T-cell (primary cell): ENCODE results near the gene KCTD19. TPM values are rescaled to one million over a fixed set of nuclear protein-coding genes. Genes with fewer than 3 reads are reported as not detected.

Experiments used
- ATAC-seq, 4 experiments: fragments of 200-7000 bp in 3 of 4; fragments of 150-1000 bp in 1 of 4; cut with Tn5 transposase; replicated peaks in 1 of 4; 1 replicate in 3 of 4; 2 replicates in 1 of 4; pipeline ENCODE4 v1.10.0; 2021; ENCODE audit warnings: moderate library complexity in 3 of 4, mild to moderate bottlenecking in 2 of 4, moderate number of reproducible peaks in 1 of 4
- CTCF ChIA-PET, 2 donors: fragments of 300-600 bp; sonication (Branson Sonifier 250); formaldehyde crosslinking; loops; one replicate each; lab custom pipeline; 2022; ENCODE audit warnings: antibody characterized with exemption in 2 of 2; lab: Charles Lee
- POLR2A ChIA-PET, 2 donors: fragments of 300-600 bp; sonication (Branson Sonifier 250); formaldehyde crosslinking; loops; one replicate each; lab custom pipeline; 2022; ENCODE audit warnings: antibody characterized with exemption in 2 of 2; lab: Charles Lee
- DNase-seq, 35 experiments: peaks; one replicate each; pipeline versions ENCODE4 v3.0.0 to v3.0.0-alpha.2; 2013 to 2023
- H3K27ac ChIP-seq: one replicate; pipeline ENCODE4 v1.5.1; 2013; ENCODE audit warnings: low read length
- H3K27me3 ChIP-seq, 2 experiments: replicated peaks in 1 of 2; 1 replicate in 1 of 2; 2 replicates in 1 of 2; pipeline versions ENCODE4 v1.6.1 to v1.7.0; 2013; ENCODE audit warnings: low read length in 1 of 2, mixed read lengths in 1 of 2; ENCODE audit not compliant: control insufficient read depth in 2 of 2, insufficient read depth in 2 of 2; ENCODE audit errors: extremely low read depth in 1 of 2
- H3K36me3 ChIP-seq, 2 donors: 1 replicate in 1 of 2; 2 replicates in 1 of 2; pipeline versions ENCODE4 v1.6.1 to v1.7.0; 2013; ENCODE audit warnings: low read length in 1 of 2; ENCODE audit not compliant: control insufficient read depth in 2 of 2, insufficient read depth in 1 of 2; ENCODE audit errors: extremely low read depth in 1 of 2
- H3K4me1 ChIP-seq, 2 experiments: 1 replicate in 1 of 2; 2 replicates in 1 of 2; pipeline versions ENCODE4 v1.6.1 to v1.7.0; 2013; ENCODE audit warnings: low read length in 2 of 2, mixed read lengths in 1 of 2; ENCODE audit not compliant: insufficient read depth in 2 of 2, control insufficient read depth in 1 of 2; ENCODE audit errors: extremely low read depth in 1 of 2
- H3K4me3 ChIP-seq, 2 donors: 1 replicate in 1 of 2; 2 replicates in 1 of 2; pipeline versions ENCODE4 v1.5.1 to v1.7.0; 2013; ENCODE audit warnings: mild to moderate bottlenecking in 2 of 2, low read length in 1 of 2, moderate library complexity in 1 of 2; ENCODE audit not compliant: control insufficient read depth in 1 of 2; ENCODE audit errors: extremely low read depth in 1 of 2
- H3K9me3 ChIP-seq: 2 replicates; pipeline ENCODE4 v1.7.0; 2013
- H3K27ac Mint-ChIP-seq, 2 donors: one replicate each; pipeline ENCODE4 v1.8.0; 2020 to 2021; ENCODE audit warnings: mild to moderate bottlenecking in 2 of 2, mixed read lengths in 2 of 2
- H3K27me3 Mint-ChIP-seq, 2 donors: one replicate each; pipeline ENCODE4 v1.8.0; 2021 to 2022; ENCODE audit warnings: mixed read lengths in 2 of 2
- H3K36me3 Mint-ChIP-seq: one replicate; pipeline ENCODE4 v1.8.0; 2021; ENCODE audit warnings: mixed read lengths
- H3K4me1 Mint-ChIP-seq, 3 donors: one replicate each; pipeline ENCODE4 v1.8.0; 2020 to 2022; ENCODE audit warnings: mixed read lengths in 3 of 3, mild to moderate bottlenecking in 1 of 3
- H3K4me3 Mint-ChIP-seq, 3 donors: one replicate each; pipeline ENCODE4 v1.8.0; 2020 to 2022; ENCODE audit warnings: mild to moderate bottlenecking in 3 of 3, mixed read lengths in 3 of 3, moderate library complexity in 3 of 3
- H3K9me3 Mint-ChIP-seq, 3 donors: one replicate each; pipeline ENCODE4 v1.8.0; 2020 to 2022; ENCODE audit warnings: mixed read lengths in 3 of 3
- WGBS: methylation state at CpG from one replicate; pipeline ENCODE4 v1.1.5; 2013; ENCODE audit warnings: missing lambda C conversion rate; ENCODE audit not compliant: insufficient coverage; 5-methylcytosine and 5-hydroxymethylcytosine counted together
- total RNA-seq, 35 experiments: library from RNA in 6 of 35; stranded (reverse) in 6 of 35; fragments of 120-200 nt in 1 of 35; gene quantifications; one replicate each; pipeline versions ENCODE4 v1.2.1 to v1.2.4 and lab custom pipeline; 2013 to 2026

KCTD19 gene
- total RNA-seq, 5 donors from 2014 or later (not counting 1 experiment from before 2014, with no cell fraction given): not detected

- Mint-ChIP-seq H3K4me1 (peaks cover 0 to 10% (median 3%) of the 10 kb centered on the region in 3 donors), H3K27ac (no peak overlapping the region), H3K4me3 (no peak overlapping the region), H3K36me3 (no peaks in the 10 kb centered on the region), H3K9me3 (no peaks in the 10 kb centered on the region), H3K27me3 (peaks cover 4% of the 10 kb centered on the region in 2 donors)
- Histone ChIP-seq H3K9me3 (no peaks in the 10 kb centered on the region), H3K4me3 (no peak overlapping the region), H3K4me1 (no peaks in the 10 kb centered on the region), H3K27me3 (peaks cover 0 to 10% of the 10 kb centered on the region in 2 experiments), H3K27ac (no peak overlapping the region), H3K36me3 (no peaks in the 10 kb centered on the region)
- DNase-seq (no peak), ATAC-seq (no peak)
- ChIA-PET CTCF (no interaction called here), POLR2A (no interaction called here)
Measured at GRCh38 chr16:67312719-67313118, 13.8 kb downstream of the KCTD19 start.

- no peak overlapping the region for H3K4me3 ChIP-seq
- no peaks in the 10 kb centered on the region for H3K36me3 ChIP-seq
- H3K27me3 ChIP-seq: peaks cover 0 to 6% of the 10 kb centered on the region in 2 experiments
- H3K4me1 ChIP-seq: no peaks in the 10 kb centered on the region
- ChIA-PET POLR2A (no interaction called here), CTCF (no interaction called here)
- Mint-ChIP-seq H3K36me3 (no peaks in the 10 kb centered on the region), H3K4me1 (peaks cover 0 to 10% (median 3%) of the 10 kb centered on the region in 3 donors), H3K9me3 (no peaks in the 10 kb centered on the region), H3K4me3 (no peak overlapping the region), H3K27ac (no peak overlapping the region), H3K27me3 (peaks cover 4% of the 10 kb centered on the region in 2 donors)
- ATAC-seq: peak; percentile 43 to 53 (median 49)
- no peaks in the 10 kb centered on the region for H3K9me3 ChIP-seq
- WGBS: 28% methylated on average over 2 of the region's 5 CpGs
- H3K27ac ChIP-seq: no peak overlapping the region
- peak in 2 of 35 experiments; percentile 9 to 16 for DNase-seq
Measured at GRCh38 chr16:67311607-67312488, 14.7 kb downstream of the KCTD19 start.

DNA sequence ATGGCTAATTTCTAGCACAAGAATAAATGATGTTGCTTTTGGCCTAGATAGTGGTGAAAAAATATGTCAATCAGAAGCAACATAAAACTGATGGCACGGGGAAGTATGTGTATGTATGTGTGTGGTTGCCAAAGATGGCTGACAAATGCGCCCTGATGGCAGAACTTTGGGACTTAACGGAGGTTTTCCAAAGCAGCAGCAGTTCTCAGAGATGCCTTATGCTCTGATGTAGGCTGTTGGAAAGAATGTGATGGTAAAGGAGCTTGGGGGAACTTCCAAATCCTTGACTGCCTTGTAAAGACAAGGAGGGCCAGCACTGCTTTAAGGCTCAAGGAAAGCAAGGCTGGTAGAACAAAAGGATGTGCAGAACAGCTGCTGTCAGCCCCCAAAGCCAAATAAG is 16.0 kb downstream of the KCTD19 start:
- H3K27ac Mint-ChIP-seq: no peak overlapping the region
- ATAC-seq (no peak), DNase-seq (no peak)
- Histone ChIP-seq H3K9me3 (no peaks in the 10 kb centered on the region), H3K4me3 (no peak overlapping the region), H3K27me3 (no peaks in the 10 kb centered on the region), H3K27ac (no peak overlapping the region), H3K4me1 (no peaks in the 10 kb centered on the region), H3K36me3 (no peaks in the 10 kb centered on the region)
- ChIA-PET POLR2A (no interaction called here), CTCF (no interaction called here)
- no peaks in the 10 kb centered on the region for H3K36me3 Mint-ChIP-seq
- H3K4me1 Mint-ChIP-seq: peaks cover 0 to 10% (median 3%) of the 10 kb centered on the region in 3 donors
- H3K27me3 Mint-ChIP-seq: peaks cover 5 to 11% of the 10 kb centered on the region in 2 donors
- H3K9me3 Mint-ChIP-seq: no peaks in the 10 kb centered on the region
- H3K4me3 Mint-ChIP-seq: no peak overlapping the region
- WGBS: 100% methylated on average over 3 of the region's 3 CpGs

- Histone ChIP-seq H3K27me3 (peaks cover 0 to 4% of the 10 kb centered on the region in 2 experiments), H3K9me3 (no peaks in the 10 kb centered on the region), H3K36me3 (no peaks in the 10 kb centered on the region), H3K4me1 (no peaks in the 10 kb centered on the region), H3K27ac (no peak overlapping the region), H3K4me3 (no peak overlapping the region)
- POLR2A ChIA-PET: interaction anchor here in 1 of 2 donors (0.6 kb wide), 1 partner anchor 262 kb away, joined by 5 read pairs; no protein-coding TSS in a partner anchor
- DNase-seq (no peak), ATAC-seq (no peak)
- Mint-ChIP-seq H3K9me3 (no peaks in the 10 kb centered on the region), H3K27me3 (peaks cover 1 to 12% of the 10 kb centered on the region in 2 donors), H3K4me3 (no peak overlapping the region), H3K36me3 (no peaks in the 10 kb centered on the region), H3K27ac (no peak overlapping the region), H3K4me1 (no peaks in the 10 kb centered on the region)
- WGBS: 89% methylated on average over 10 of the region's 13 CpGs
- CTCF ChIA-PET: interaction anchor here in 1 of 2 donors (0.7 kb wide), 1 partner anchor 20 kb away, joined by 4 read pairs; no protein-coding TSS in a partner anchor
Measured at GRCh38 chr16:67305216-67306071, 21.1 kb downstream of the KCTD19 start.

- Mint-ChIP-seq H3K4me3 (no peak overlapping the region), H3K27me3 (peaks cover 4 to 12% of the 10 kb centered on the region in 2 donors), H3K4me1 (no peaks in the 10 kb centered on the region), H3K27ac (no peak overlapping the region), H3K36me3 (no peaks in the 10 kb centered on the region), H3K9me3 (no peaks in the 10 kb centered on the region)
- H3K4me1 ChIP-seq: no peaks in the 10 kb centered on the region
- no peaks in the 10 kb centered on the region for H3K9me3 ChIP-seq
- ChIA-PET CTCF (no interaction called here), POLR2A (no interaction called here)
- no peak overlapping the region for H3K27ac ChIP-seq
- no CpG with 5 or more reads among the region's 1 CpG for WGBS
- peaks cover 0 to 12% of the 10 kb centered on the region in 2 experiments for H3K27me3 ChIP-seq
- H3K4me3 ChIP-seq: no peak overlapping the region
- no peak for DNase-seq
- H3K36me3 ChIP-seq: no peaks in the 10 kb centered on the region
- ATAC-seq: no peak
Measured at GRCh38 chr16:67304020-67304419, 22.5 kb downstream of the KCTD19 start.

- POLR2A ChIA-PET: no interaction called here
- H3K9me3 ChIP-seq: no peaks in the 10 kb centered on the region
- H3K36me3 ChIP-seq: no peaks in the 10 kb centered on the region
- CTCF ChIA-PET: no interaction called here
- H3K27ac Mint-ChIP-seq: no peak overlapping the region
- H3K9me3 Mint-ChIP-seq: no peaks in the 10 kb centered on the region
- no peak overlapping the region for H3K27ac ChIP-seq
- H3K4me3 ChIP-seq: no peak overlapping the region
- H3K4me1 ChIP-seq: no peaks in the 10 kb centered on the region
- peaks cover 6 to 12% of the 10 kb centered on the region in 2 donors for H3K27me3 Mint-ChIP-seq
- H3K4me1 Mint-ChIP-seq: no peaks in the 10 kb centered on the region
- no peak for ATAC-seq
- H3K4me3 Mint-ChIP-seq: no peak overlapping the region
- H3K36me3 Mint-ChIP-seq: no peaks in the 10 kb centered on the region
- 86% methylated on average over 3 of the region's 8 CpGs for WGBS
- peaks cover 0 to 19% of the 10 kb centered on the region in 2 experiments for H3K27me3 ChIP-seq
- no peak for DNase-seq
Measured at GRCh38 chr16:67302970-67303369, 23.6 kb downstream of the KCTD19 start.
